HEK293 (cell line): ENCODE measurements around the gene EXT2.

ENCODE experiments used
- ZNF350 ChIP-seq: fragments of 450-650 bp; formaldehyde crosslinking; IDR thresholded peaks from 2 replicates; pipeline ENCODE4 v1.5.0; 2017; ENCODE audit warnings: missing biosample characterization, mild to moderate bottlenecking, missing genetic modification characterization
- TF ChIP-seq, protein P1 (sequence below): IDR thresholded peaks from 2 replicates; pipeline ENCODE4 v1.6.1; 2011; ENCODE audit warnings: mild to moderate bottlenecking, low read depth, low read length, borderline replicate concordance
- TF ChIP-seq, protein P2 (sequence below): fragments of 450-650 bp; formaldehyde crosslinking; IDR thresholded peaks from 2 replicates; pipeline ENCODE4 v1.5.1; 2016; ENCODE audit warnings: missing biosample characterization, missing genetic modification characterization

DNA sequence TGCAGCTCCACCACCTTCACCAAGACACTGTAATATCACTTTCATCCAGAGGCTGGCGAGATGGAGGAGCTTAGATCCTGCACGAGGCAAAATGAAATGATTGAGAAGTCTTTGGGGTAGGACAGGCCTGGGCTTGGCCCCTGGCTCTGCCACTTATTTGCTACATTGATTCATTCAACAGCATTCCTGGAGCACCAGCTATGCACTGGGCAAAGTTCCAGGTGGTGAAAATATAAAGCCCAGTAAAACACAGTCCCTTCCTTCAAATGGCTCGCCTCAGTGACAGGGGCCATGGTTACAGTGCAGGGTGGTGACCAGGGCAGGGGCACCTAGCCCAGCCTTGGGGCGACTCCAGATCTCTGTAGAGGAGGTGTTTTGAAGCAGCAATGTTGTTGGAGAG lies 194.7 kb downstream of the EXT2 start:
- no peak for TF ChIP-seq ZNF350 (tag by site-specific recombination)
- TF ChIP-seq, protein P1, sequence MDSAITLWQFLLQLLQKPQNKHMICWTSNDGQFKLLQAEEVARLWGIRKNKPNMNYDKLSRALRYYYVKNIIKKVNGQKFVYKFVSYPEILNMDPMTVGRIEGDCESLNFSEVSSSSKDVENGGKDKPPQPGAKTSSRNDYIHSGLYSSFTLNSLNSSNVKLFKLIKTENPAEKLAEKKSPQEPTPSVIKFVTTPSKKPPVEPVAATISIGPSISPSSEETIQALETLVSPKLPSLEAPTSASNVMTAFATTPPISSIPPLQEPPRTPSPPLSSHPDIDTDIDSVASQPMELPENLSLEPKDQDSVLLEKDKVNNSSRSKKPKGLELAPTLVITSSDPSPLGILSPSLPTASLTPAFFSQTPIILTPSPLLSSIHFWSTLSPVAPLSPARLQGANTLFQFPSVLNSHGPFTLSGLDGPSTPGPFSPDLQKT = no peak
- TF ChIP-seq, protein P2, sequence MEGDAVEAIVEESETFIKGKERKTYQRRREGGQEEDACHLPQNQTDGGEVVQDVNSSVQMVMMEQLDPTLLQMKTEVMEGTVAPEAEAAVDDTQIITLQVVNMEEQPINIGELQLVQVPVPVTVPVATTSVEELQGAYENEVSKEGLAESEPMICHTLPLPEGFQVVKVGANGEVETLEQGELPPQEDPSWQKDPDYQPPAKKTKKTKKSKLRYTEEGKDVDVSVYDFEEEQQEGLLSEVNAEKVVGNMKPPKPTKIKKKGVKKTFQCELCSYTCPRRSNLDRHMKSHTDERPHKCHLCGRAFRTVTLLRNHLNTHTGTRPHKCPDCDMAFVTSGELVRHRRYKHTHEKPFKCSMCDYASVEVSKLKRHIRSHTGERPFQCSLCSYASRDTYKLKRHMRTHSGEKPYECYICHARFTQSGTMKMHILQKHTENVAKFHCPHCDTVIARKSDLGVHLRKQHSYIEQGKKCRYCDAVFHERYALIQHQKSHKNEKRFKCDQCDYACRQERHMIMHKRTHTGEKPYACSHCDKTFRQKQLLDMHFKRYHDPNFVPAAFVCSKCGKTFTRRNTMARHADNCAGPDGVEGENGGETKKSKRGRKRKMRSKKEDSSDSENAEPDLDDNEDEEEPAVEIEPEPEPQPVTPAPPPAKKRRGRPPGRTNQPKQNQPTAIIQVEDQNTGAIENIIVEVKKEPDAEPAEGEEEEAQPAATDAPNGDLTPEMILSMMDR (tag by site-specific recombination) = no peak
